ENCODE data around the gene SLC26A1.

The SLC26A1 gene, protein sequence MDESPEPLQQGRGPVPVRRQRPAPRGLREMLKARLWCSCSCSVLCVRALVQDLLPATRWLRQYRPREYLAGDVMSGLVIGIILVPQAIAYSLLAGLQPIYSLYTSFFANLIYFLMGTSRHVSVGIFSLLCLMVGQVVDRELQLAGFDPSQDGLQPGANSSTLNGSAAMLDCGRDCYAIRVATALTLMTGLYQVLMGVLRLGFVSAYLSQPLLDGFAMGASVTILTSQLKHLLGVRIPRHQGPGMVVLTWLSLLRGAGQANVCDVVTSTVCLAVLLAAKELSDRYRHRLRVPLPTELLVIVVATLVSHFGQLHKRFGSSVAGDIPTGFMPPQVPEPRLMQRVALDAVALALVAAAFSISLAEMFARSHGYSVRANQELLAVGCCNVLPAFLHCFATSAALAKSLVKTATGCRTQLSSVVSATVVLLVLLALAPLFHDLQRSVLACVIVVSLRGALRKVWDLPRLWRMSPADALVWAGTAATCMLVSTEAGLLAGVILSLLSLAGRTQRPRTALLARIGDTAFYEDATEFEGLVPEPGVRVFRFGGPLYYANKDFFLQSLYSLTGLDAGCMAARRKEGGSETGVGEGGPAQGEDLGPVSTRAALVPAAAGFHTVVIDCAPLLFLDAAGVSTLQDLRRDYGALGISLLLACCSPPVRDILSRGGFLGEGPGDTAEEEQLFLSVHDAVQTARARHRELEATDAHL

DNA sequence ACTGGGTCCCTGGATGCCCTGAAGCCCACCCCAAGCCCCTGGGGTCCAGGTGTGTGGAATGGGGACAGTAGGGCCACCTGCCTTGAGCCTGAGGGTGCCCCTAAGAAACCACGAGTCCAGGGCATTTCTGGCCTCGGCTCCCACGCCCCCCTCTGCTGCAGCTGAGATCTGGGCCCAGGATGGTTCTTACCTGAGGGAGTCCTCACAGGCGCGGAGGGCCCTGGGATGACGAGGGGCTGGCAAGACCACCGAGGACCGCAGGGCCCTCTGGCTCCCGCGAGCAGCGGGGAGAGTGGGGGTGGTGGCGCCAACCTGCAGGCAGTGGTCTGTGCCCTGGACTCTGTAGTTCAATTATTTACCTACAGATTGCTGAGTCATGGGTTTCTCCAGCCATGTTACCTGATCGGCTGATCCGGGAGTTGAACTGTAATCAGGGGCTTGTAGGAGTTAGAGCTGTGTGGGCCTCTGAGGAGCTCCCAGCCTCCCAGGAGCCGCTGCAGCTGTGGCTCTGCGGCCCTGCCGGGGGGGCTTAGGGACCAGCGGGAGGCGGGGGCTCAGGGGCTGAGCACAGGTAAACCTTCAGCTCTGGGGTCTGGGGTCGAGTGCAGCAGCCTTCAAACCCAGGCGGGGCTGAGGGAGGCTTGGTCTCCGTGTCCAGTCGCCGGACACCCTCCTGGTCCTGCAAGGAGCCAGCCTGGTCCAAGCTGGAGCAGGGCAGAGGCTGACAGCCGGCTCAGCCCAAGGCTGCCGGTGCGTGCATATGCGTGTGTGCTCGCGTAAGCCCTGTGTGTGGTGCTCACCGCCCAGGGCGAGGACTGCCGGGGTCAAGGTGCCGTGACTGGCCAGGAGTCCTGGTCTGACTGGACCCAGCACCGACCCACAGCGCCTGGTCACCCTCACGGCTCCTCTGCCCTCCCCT is at the start of gene SLC26A1:
TSS of gene SLC26A1 (minus strand) at position 294 of the 919 bp plus-strand sequence. CDS start 1,701 bp downstream, outside the sequence.
- peak; percentile 30; the same call in 1 of the 2 replicates for TF ChIP-seq ZFX (IDR thresholded peaks at IDR 0.05)
- TF ChIP-seq, protein P1, sequence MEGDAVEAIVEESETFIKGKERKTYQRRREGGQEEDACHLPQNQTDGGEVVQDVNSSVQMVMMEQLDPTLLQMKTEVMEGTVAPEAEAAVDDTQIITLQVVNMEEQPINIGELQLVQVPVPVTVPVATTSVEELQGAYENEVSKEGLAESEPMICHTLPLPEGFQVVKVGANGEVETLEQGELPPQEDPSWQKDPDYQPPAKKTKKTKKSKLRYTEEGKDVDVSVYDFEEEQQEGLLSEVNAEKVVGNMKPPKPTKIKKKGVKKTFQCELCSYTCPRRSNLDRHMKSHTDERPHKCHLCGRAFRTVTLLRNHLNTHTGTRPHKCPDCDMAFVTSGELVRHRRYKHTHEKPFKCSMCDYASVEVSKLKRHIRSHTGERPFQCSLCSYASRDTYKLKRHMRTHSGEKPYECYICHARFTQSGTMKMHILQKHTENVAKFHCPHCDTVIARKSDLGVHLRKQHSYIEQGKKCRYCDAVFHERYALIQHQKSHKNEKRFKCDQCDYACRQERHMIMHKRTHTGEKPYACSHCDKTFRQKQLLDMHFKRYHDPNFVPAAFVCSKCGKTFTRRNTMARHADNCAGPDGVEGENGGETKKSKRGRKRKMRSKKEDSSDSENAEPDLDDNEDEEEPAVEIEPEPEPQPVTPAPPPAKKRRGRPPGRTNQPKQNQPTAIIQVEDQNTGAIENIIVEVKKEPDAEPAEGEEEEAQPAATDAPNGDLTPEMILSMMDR (conservative IDR thresholded peaks at IDR 0.05) = no peak
- peak within 1 kb of the TSS; percentile 99 for H3K27ac ChIP-seq

DNA sequence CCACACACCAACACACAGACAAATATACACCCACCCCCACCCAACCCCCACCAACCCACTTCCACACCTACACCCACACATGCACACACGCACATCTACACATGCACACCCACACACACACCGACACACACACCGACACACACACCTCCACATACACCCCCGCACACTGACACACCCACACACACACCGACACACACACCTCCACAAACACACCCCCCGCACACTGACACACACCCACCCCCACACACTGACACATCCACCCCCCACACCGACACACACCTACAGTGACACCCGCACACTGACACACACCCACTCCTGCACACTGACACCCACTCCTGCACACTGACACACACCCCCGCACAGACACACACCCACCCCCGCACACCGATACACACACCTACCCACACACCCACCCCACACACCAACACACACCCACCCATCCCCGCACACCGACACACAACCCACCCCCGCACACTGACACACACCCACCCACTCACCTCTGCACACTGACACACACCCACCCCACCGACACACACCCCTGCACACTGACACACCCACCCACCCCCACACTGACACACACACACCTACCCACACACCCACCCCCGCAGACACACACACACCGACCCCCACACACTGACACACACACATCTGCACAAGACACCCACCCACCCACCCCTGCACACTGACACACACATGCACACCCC is 49.3 kb upstream of the SLC26A1 start:
- TF ChIP-seq, protein P1 (conservative IDR thresholded peaks at IDR 0.05) = no peak
- no peak for TF ChIP-seq ZFX (IDR thresholded peaks at IDR 0.05)
- no peak overlapping the region for H3K27ac ChIP-seq

DNA sequence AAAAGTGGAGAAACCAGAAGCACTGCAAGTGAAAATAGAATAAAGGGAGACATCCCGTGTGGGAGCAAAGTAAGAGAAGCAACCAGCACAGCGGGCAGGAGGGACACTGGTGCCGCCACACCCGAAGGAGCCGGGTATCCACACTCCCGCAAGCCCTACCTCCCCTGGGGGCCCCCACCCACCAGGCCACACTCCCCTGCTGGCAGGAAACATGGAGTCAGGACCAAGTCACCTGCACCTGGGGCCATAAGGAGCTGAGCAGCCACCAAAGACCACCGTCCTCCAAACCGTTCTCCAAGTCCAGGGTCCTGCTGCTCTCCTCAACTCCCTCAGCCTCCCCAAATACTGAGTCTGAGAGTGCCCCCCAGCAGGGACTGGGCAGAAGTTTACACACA is 48.7 kb upstream of the SLC26A1 start:
- TF ChIP-seq, protein P1 (conservative IDR thresholded peaks at IDR 0.05) = no peak
- no peak for TF ChIP-seq ZFX (IDR thresholded peaks at IDR 0.05)
- no peak overlapping the region for H3K27ac ChIP-seq

DNA sequence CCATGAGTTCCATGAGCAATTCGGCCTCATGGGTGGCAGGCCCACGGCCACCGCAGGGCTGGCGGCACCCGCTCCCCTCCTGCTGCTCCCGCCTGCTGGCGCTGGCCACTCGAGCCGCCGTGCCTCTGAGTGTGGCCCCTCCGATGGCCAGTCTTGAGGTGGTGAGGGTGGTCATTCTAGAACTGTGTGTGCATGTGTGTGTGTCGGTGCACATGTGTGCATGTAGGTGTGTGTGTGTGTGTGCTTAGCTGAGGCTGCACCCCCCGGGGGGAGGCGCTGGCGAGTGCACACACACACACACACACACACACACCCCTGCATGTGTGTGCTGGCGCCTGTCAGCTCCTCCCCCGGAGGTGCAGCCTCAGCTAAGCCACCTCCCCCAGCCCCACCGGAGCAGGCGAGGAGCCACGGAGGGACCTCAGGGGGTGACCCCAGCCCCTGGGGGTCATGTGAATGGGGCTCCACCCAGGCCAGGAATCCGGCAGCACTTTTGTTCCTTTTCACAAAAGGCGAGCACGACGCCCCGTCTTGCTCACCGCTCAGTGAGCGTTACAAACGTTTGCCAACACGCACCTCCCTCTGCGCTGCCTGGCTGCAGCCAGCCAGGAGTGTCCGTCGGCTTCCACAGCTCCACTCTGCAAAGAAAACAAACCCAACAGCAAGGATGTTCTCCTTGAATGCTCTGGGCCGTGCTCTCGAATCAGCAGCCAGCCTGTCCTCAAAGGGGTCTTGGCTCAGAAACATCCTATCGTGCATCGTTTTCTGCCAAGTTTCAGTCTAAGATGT is 48.1 kb upstream of the SLC26A1 start:
- H3K27ac ChIP-seq = peak overlapping the region; percentile 83; the same call in 1 of the 2 replicates
- no peak for TF ChIP-seq ZFX (IDR thresholded peaks at IDR 0.05)
- TF ChIP-seq, protein P1 (conservative IDR thresholded peaks at IDR 0.05) = no peak

DNA sequence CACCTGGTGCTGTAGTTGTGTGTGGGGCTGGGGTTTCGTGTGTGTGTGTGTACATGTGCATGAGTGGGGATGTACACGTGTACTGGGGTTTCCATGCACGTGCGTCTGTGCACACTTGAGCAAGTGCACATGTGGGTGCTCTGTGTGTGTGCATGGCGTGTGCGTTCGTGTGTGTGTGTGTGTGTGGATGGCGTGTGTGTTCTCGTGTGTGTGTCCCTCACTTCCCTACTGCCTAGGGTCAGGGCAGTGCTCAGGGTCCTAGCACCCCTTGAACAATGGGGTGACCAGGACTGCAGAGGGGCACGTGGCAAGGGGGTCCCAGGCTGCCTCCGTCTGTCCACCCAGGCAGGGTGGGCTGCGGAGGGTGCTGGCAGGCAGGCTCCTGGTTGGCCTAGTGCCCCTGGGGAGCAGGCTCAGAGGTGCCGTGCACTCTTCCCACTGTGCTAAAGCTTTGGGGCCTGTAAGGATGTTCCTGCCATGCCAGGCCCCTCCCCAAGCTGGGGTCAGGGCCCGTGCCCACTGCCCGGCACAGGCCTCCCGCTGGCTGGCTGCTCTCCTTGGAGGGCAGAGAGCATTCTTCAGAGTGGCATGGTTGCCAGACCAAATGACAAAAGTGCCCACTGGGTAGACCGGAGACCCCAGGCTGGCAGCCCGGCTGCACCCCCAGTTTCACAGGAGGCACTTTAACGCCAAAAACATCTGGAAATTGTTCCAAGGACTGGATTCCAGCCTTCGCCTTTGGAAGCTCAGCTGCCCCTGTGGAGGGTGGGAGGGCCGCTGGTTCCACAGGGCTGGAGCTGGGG is 47.3 kb upstream of the SLC26A1 start:
- TF ChIP-seq, protein P1 (conservative IDR thresholded peaks at IDR 0.05) = no peak
- no peak for TF ChIP-seq ZFX (IDR thresholded peaks at IDR 0.05)
- peak overlapping the region; percentile 83 for H3K27ac ChIP-seq

All from C4-2B (cell line).